Mesothelial cell of epicardium (in vitro differentiated cells): ENCODE measurements around the gene RFLNA. TPM values are rescaled to one million over a fixed set of nuclear protein-coding genes. Genes with fewer than 3 reads are reported as not detected.

ENCODE experiments used
- DNase-seq, 2 experiments: peaks; one replicate each; pipeline ENCODE4 v3.0.0; 2021; ENCODE audit warnings: low spot score in 2 of 2; ENCODE audit not compliant: unreplicated experiment in 2 of 2
- H3K27ac Mint-ChIP-seq: 2 replicates; pipeline ENCODE4 v1.8.0; 2021; ENCODE audit warnings: mixed read lengths
- H3K27me3 Mint-ChIP-seq: 2 replicates; pipeline ENCODE4 v1.8.0; 2021; ENCODE audit warnings: low read depth, mixed read lengths
- H3K36me3 Mint-ChIP-seq: 2 replicates; pipeline ENCODE4 v1.8.0; 2021; ENCODE audit warnings: mixed read lengths
- H3K4me1 Mint-ChIP-seq: 2 replicates; pipeline ENCODE4 v1.8.0; 2021; ENCODE audit warnings: mixed read lengths
- H3K4me3 Mint-ChIP-seq: 2 replicates; pipeline ENCODE4 v1.8.0; 2021; ENCODE audit warnings: mild to moderate bottlenecking, moderate library complexity, mixed read lengths
- H3K9me3 Mint-ChIP-seq: 2 replicates; pipeline ENCODE4 v1.8.0; 2021; ENCODE audit warnings: mixed read lengths
- CTCF ChIP-seq: fragments of 200-600 bp; sonication (generic); IDR thresholded peaks from one replicate; pipeline ENCODE4 v1.5.0; 2021; ENCODE audit warnings: antibody characterized with exemption; ENCODE audit not compliant: unreplicated experiment
- total RNA-seq: library from RNA; stranded (reverse); gene quantifications from 3 replicates; pipeline ENCODE4 v1.2.1, GENCODE V29; 2021

RFLNA gene
- total RNA-seq, 1 donor from 2014 or later: 41.0 TPM

- H3K27me3 Mint-ChIP-seq: no peaks in the 10 kb centered on the region
- no peak for DNase-seq
- H3K36me3 Mint-ChIP-seq: peaks cover 20% of the 10 kb centered on the region
- TF ChIP-seq CTCF: no peak
- no peaks in the 10 kb centered on the region for H3K9me3 Mint-ChIP-seq
- no peaks in the 10 kb centered on the region for H3K4me1 Mint-ChIP-seq
- no peak overlapping the region for H3K27ac Mint-ChIP-seq
- no peak overlapping the region for H3K4me3 Mint-ChIP-seq
Measured at GRCh38 chr12:124309744-124310143, 14.9 kb downstream of the RFLNA start.

GRCh38 chr12:124310178-124310577 is 15.3 kb downstream of the RFLNA start:
- Mint-ChIP-seq H3K9me3 (no peaks in the 10 kb centered on the region), H3K4me3 (no peak overlapping the region), H3K36me3 (peaks cover 16% of the 10 kb centered on the region), H3K4me1 (no peaks in the 10 kb centered on the region), H3K27me3 (no peaks in the 10 kb centered on the region), H3K27ac (no peak overlapping the region)
- no peak for DNase-seq
- no peak for TF ChIP-seq CTCF

GRCh38 chr12:124310785-124311184 is 15.9 kb downstream of the RFLNA start:
- Mint-ChIP-seq H3K4me1 (no peaks in the 10 kb centered on the region), H3K36me3 (peaks cover 16% of the 10 kb centered on the region), H3K4me3 (no peak overlapping the region), H3K27ac (no peak overlapping the region), H3K9me3 (no peaks in the 10 kb centered on the region), H3K27me3 (no peaks in the 10 kb centered on the region)
- TF ChIP-seq CTCF: no peak
- no peak for DNase-seq

- H3K4me1 Mint-ChIP-seq: no peaks in the 10 kb centered on the region
- H3K27me3 Mint-ChIP-seq: no peaks in the 10 kb centered on the region
- H3K4me3 Mint-ChIP-seq: no peak overlapping the region
- no peak for DNase-seq
- TF ChIP-seq CTCF: no peak
- no peak overlapping the region for H3K27ac Mint-ChIP-seq
- H3K9me3 Mint-ChIP-seq: no peaks in the 10 kb centered on the region
- H3K36me3 Mint-ChIP-seq: peaks cover 18% of the 10 kb centered on the region
Measured at GRCh38 chr12:124311292-124312109, 16.6 kb downstream of the RFLNA start.

GRCh38 chr12:124312601-124313000 is 17.7 kb downstream of the RFLNA start:
- Mint-ChIP-seq H3K9me3 (no peaks in the 10 kb centered on the region), H3K4me1 (no peaks in the 10 kb centered on the region), H3K27me3 (no peaks in the 10 kb centered on the region), H3K36me3 (peaks cover 25% of the 10 kb centered on the region), H3K4me3 (no peak overlapping the region), H3K27ac (no peak overlapping the region)
- no peak for TF ChIP-seq CTCF
- no peak for DNase-seq
